Dermis microvascular lymphatic vessel endothelial cell (primary cell): Measurements from ENCODE around the gene CHRNB4. TPM values are rescaled to one million over a fixed set of nuclear protein-coding genes. Genes with fewer than 3 reads are reported as not detected.
A peak's percentile ranks its signal among the peaks of the same experiment; 100 is the strongest.

Experiments used
- DNase-seq, 2 donors: peaks; one replicate each; pipeline versions ENCODE4 v3.0.0 to v3.0.0-alpha.2; 2010; ENCODE audit warnings: low read depth in 2 of 2
- total RNA-seq: library from RNA; depleted of rRNA; stranded (reverse); fragments of >200 nt; gene quantifications from 2 replicates; pipeline ENCODE4 v1.2.1, GENCODE V29; 2014

Gene CHRNB4
- total RNA-seq, 1 donor from 2014 or later: not detected

DNA sequence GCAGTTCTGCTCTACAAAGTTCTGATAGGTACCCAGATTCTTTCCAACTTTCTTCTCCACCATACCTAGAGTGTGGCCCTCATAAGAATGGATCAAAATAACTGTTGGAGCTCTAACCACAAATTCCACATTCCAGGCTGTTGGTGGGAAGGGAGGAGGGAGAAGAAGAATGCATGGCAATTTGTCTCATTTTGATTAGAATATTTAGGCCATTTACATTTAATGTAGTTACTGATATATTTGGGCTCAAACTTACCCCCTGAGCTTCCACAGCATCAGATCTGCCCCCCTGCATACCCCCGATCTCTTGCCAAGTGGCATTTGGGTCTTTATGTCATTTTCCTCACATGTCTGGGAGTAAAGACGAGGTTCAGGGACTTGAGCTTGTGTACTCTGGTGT lies 7.7 kb downstream of the CHRNB4 start:
- DNase-seq: no peak

DNA sequence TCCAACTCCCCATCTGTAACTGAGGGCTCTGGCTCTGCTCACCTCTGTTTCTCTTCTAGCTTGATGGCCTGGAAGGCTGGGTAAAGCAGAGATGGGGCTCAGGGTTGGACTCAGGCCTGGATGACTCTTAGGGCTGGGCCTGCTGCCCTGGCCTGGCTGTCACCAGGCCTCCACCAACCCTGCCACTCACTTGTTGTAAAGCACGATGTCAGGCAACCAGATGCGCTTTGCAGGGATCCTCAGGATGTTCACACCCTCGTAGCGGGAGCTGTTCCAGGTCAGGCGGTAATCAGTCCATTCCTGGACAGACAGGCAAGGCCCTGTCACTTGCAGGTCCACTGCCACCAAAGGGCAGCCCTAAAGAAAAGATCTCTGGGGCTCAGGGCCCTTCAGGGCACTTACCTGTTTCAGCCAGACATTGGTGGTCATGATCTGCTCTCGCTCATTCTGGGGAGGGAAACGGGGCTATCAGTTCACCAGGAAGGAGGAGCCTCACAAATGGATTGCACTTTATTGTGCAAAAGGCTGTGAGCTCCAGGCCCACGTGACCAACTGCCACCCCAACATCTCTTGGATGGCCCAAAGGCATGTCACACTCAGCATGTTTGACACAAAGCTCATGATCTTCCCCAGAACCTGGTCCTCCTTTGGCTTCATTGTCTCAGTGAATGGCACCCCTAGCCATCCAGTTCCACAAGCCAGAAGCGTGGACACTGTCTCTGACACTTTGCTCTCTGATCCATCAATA lies 9.9 kb downstream of the CHRNB4 start:
- no peak for DNase-seq

DNA sequence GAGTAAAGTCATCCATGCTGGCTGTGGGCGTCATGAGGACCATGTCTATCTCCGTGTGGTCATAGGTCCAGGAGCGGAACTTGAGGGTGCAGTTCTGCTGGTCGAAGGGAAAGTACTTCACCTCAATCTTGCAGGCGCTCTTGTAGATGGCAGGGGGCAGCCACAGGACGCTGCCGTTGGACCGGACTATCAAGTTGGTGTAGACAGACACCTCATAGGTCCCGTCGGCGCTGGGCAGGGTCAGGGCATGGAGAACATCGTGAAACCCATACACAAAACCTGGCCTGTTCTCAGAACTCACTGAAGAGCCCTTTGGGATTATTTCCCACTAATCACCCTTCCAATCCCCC lies 11.3 kb downstream of the CHRNB4 start:
- no peak for DNase-seq

DNA sequence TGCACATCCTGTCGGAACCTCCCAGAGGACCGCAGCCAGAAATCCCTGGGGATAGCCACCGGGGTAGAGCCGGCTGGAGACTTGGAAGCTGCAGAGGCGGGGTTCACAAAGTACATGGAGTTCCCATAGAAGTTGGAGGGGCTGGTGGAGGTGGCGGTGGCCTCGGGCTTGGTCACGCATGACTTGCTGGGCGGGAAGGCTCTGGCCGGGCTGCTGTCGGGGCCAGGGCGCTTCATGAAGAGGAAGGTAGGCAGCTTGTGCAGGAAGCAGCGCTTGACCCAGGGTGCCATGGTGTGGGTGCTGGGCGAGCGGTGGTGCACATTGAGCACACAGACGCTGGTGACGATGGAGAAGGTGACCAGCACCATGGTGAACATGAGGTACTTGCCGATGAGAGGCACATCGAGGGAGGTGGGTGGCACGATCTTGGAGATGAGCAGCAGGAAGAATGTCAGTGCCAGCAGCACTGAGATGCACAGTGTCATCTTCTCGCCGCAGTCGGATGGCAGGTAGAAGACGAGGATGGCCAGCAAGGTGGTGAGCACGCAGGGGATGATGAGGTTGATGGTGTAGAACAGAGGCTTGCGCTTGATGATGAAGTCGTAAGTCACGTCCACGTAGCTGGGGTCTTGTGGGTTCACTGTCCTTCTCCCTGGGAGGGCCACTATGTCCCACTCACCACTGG lies 11.8 kb downstream of the CHRNB4 start:
- no peak for DNase-seq

DNA sequence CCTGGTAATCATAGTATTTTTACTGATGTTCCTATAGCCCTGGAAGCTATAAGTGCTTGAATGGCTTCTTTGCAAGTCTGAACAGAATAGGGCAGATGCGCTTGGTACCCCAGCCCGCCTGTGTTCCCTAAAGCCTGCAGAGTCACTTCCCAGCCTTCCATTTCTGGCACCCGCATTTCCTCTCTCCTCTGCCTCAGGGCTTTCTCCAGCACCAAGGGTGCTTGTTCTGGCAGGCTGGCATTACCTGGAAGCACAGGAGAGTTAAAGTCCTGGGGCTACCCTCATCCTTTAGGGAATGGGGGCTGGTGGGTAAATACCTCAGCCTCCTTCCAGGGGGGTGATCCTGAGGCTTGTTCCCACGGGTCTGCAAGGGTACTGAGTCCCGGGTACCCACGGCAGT lies 12.8 kb downstream of the CHRNB4 start:
- DNase-seq: no peak

DNA sequence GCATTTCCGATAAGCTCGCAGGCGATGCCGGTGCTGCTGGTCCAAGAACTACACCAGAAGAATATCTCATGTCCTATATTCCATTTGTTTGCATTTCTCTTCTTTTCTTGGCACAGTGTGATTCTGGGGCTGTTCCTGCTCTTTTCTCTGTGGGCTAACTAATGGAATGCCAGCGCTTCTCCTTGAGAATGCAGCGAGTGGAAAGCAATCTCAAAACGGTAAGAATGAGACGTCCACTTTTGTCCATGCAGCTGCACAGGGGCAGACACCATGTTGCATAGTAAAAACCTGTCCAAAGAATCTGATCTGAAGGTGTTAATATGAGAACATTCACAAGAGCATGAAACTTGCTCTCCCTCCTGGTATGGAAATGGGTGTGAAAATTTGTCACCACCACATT lies 13.7 kb downstream of the CHRNB4 start:
- DNase-seq: no peak

DNA sequence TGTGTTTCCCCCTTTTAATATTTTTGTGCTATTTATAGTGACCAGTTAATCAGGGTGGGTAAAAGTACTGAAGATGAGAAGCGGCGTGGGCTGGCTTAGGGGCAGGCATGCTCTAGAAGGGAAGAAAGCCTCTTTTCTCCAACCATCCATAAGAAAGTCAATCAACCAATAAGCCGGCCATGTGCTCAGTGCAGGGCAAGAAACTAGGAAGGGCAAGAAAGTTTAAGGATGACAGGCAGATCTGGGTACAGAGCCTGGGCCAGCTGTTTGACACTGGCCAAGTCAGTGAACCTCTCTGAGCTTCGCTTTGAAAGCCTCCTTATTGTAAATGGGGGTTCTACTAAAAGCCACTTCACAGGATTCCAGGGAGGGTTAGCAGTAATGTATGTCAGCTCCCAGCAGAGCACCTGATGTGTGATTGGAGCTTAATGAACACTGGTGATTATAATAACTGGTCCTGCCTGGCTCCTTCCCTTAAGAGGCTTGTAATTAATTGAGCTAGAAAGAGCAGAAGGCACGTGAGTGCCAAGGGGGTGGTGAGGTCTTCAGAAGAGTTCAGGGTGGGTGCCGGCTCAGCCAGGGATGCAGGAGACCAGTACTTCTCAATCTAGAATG lies 14.5 kb downstream of the CHRNB4 start:
- DNase-seq: no peak

DNA sequence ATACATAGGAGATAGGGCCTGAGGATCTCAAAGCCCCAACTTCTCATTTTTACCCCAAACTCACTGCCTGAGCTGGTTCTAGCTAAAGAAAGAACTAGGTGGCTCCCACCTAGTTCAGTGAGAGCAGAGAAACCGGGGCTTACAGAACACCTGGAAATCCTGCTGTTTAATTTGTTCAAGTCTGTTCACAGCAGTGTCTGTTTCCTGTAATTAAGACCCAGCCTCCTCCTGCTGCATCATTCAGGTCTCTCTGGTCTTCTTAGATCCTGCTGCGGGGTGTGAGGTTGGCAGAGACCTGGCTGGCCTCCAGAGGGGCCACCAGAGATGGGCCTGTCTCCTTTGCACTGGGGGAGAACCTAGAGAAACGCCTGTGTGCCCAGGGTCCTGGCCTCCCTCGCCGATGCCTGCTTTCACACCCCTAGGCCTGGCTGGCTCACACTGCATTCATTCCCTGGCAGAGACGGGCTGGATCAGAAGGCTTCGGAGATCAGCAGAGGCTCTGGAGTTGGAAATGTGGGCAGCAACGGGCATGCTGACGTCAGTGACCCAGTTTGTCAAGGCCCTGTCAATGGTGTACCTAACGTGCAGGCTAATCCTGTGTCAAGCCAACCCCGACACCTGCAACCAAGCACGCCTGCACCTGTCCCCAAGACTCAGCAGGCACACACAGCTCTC lies 15.3 kb downstream of the CHRNB4 start:
- no peak for DNase-seq

DNA sequence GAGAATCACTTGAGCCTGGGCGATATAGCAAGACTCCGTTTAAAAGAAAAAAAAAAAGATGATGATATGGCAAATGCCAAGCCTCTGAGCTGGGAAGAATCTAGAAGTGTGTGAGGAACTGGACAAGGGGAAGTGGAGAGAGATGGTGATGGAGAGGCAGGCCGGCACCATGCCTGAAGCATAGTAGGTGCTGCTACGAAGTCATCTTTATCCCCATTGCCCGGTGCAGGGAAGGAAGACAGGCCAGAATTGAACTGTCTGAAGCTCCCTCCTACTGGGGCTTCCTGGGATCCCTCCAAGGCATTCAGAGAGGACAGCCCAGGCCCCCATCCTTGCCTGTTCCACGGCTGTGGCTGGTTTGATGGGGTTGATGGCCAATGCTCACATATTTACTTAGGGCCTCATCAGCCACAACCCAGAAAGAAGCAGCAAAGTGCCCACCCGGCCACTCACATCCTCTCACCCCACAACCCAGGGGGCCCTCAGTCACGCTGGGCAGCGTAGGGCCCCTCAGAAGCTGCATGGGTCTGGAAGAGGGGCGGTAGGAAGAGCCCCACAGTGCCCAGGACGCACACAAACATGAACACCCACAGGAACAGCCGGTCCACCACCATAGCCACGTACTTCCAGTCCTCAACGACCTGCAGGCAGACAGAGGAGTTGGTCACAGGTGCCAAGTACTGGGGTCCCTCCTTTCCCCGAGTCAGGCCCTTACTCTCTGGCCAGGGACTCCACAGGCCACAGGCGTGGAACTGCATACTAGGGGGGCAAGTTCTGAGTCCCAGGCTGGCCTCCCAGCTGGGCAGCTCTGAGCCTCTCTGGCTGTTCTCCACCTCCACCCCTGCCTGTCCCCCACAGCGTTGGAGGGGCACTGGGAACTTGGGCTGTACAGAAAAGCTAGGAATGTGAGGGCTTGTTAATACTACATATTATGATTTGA lies 16.1 kb downstream of the CHRNB4 start:
- no peak for DNase-seq

DNA sequence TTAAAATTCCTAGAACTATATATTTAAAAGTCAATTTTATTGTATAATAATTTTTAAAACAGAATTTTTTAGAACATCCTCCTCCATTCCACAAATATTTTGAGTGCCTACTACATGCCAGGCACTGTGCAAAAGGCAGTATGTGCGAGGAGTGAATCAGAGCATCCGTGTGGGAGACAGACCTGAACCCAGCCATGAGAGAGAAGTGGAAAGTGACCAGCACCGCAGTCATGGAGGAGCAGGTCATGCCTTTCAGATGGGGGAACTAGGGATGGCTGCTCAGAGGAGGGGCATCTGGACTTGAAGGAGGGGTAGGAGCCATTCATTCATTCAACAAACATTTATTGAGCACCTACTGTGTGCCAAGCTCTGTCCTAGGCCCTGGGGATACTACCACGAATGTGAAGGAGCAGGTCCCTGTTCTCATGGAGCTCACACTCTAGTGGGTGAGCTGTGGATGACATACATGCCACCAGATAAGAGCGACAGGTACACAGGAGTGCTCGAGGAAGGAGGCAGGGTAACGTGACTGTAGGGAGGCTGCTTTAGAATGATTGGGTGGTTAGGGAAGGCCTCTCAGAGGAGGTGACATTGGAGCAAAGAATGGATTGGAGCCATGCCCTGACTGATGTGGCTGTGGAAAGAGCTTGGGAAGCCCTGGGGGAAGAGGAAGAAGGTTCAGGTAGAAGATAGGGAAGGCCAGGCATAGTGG lies 17.1 kb downstream of the CHRNB4 start:
- DNase-seq: no peak

DNA sequence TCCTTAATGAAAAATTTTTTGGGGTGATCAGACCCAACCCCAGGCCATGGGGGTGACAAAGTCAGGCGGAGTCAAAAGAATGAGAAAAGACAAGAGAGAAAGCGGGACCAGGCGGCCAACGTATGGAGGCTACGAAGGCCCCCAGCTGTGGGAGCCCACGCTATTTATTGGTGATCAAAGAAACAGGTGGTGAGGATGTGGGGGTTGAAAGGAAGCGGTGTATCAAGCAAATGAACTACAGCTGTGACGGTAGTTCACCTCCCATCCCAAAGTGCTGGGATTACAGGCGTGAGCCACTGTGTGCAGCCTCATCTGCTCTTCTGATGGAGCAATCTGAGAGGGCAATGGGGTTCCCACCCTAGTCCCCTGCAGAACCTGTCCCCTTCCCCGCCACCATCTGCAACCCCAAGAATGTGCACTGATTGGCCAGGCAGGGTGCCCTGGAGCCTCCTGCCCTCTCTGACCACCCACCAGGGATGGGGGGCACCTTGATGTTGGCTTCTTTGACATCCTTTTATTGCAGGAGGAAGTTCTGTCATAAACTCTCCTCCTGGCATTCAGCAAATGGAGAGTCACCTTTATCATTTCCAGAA lies 19.1 kb downstream of the CHRNB4 start:
- no peak for DNase-seq

DNA sequence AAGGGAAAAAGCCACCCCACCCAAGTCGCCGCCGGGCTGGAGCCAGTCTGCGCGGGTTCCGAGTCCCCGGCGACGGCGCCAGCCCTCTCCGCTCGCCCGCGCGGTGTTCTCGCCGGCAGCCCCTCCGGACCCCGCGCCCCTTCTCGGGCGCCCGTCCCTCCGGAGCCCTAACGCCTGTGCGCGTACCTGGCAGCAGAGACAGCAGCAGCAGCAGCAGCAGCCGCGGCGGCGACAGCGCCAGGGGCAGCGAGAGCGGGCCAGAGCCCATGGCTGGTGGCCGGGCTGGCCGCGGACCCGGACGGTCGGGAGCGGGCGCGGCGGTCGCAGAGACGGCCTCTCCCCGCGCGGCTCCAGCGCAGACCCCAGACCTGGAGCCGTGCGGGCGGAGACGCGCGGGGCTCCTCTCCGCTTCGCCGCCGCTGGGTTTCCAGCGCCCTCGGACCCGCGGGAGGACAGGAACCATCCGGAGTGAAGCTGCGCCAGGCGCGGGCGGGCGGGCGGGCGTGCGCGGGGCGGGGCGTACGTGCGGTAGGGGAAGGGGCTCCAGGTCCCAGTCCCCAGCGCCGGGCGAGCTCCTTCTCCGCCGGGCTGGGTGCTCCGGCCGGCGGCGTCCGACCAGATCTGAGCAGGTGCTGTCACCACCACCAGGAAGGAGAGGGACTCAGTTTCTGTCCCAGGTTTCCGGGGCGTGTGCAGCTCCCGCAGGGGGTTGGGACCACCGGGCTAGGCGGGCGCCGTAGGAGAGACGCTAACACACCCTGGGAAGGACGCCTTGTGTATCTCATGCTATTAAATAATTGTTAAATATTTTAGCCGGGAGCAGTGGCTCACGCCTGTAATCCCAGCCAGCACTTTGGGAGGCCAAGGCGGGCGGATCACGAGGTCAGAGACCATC lies 20.2 kb downstream of the CHRNB4 start, which contains the start of gene CHRNA3:
Gene CHRNA3, minus strand, starts transcription at position 470 of the 895 bp plus-strand sequence. Its CDS starts 202 bp downstream, at position 268.
- DNase-seq: no peak

DNA sequence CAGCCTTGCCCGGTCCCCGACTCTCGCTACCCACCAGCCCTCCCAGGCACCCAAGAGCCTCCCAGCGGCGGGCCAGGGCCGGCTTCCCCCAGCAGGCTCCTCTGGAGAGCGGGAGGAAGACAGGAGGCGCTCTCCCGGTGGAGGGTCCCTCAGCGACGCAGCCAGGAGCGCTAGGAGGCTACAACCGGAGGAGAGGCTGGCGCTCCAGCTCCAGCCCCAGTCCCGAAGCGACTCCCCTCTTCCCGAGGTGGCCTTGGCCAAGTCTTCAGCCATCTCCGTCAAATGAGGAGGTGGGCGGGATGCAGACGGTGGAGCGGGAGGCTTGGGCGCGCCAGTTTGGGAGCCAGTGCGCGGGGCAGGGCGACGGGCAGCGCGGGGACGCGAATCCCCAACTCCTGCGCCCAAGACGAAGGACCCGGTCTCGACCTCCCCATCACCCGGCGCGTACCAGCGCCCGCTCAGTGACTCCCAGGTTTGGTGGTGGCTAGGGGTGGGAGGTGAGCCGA lies 20.9 kb downstream of the CHRNB4 start:
- peak in 1 of 2 donors; percentile 25 for DNase-seq

DNA sequence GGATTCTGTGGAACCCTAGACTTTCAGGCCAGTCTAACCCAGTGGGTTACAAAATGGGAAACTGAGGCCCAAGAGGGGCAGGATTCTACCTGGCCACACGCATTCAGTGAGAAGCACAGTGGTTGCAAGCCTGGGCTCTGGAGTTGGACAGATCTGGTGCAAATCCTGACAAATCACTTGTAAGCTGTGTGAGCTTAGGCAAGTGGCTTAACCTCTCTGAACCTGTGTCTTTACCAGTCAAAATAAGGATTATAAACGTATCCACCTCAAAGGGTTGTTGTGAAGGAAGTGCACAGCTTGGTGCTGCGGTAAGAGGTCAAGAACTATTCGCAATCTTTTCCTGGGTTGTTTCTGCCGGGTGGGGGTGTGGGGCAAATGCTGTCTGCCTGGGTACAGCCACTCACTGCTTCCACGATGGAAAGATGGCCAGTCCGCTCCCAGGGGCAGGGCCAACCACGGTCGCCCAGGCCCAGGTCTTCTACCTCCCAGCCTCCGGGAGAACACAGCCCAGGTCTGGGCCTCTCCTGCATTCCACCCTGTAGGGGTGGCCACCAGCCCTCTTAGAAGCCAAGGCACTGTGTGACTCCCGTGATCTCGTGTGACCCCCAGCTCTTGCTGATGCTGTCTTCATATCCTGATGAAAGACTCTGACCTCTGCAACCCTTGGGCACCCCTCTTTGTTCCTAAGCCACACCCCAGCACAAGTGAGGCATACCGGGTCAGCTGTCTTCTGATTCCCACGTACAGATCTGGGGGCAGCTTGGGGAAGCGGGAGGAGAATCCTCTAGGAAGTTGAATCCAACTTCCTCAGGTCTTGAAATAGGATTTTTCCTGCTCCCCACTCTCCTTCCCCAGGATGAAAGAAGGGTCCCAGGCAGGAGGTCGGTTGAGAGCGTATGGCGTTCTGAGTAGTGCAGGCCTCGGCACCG lies 21.7 kb downstream of the CHRNB4 start:
- no peak for DNase-seq

DNA sequence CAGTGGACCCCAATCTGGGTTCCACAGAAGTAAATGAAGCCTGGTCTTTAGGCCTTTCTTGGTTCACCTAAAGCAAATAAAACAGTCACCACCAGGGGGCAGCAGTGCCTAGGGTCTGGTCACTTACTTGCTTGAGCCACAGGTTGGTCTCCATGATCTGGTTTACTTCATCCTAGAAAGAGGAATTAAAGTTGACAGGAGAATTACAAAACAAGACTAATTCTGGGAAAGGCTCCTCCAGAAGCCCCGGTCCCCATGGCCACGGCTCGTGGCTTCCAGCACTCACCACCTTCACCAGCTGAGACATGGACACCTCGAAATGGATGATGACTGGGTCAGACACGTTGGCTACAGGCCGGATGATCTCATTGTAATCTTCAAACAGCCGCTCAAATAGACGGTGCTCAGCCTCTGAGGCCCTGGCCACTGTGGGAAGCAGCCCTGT lies 22.5 kb downstream of the CHRNB4 start:
- DNase-seq: peak; percentile 68 to 83

DNA sequence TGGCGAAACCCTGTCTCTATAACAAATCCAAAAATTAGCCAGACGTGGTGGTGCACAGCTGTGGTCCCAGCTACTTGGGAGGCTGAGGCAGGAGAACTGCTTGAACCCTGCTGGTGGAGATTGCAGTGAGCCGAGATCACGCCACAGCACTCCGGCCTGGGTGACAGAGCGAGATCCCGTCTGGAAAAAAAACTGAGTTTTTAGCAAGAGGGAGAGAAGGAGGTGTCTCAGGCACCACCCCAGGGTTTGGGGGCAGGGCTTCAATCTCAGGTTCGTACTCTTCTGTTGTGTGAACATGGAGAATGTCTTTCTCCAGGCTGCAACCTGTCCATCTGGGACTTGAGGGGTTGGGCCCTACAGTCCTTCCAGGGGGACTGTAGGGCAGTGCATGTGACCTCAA lies 22.9 kb downstream of the CHRNB4 start:
- DNase-seq: no peak

DNA sequence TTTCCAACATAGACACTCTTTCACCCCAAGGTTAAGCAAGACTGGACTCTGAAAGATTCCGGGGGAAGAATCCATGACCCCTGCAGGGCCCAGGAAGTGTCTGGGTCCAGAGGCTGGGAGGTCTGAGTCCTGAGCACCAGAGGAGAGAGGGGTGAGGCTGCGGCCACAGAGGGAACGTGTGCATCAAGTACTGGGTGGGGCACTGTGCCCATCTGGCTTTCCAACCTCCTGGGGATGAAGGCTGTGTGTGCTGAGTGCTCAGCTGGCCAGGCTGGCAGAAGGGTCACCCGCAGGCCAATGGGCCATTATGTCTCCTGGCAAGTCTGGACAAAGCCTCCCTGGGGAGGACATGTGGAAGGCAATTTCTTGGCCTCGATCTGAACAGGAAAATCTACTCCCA lies 23.5 kb downstream of the CHRNB4 start:
- DNase-seq: no peak

DNA sequence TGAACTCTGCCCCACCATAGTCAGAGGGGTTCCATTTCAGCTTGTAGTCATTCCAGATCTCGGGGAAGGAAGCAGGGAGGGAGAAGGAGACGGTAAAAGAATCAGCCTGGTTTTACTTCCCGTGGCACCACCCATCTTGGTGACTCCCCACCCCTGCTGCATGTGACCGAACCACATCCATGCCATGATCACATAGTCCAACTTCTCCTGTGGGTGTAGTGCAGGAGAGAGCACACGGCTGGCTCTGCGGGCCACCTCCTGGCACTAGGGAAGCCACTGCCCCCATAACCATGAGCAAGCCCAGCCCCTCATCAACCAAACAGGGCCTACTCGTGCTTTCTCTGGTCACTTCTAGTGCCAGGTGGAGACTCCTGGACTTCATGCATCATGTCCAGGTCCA lies 23.9 kb downstream of the CHRNB4 start:
- no peak for DNase-seq
